ENCODE measurements around the gene GRIN1.

GRIN1 gene

DNA sequence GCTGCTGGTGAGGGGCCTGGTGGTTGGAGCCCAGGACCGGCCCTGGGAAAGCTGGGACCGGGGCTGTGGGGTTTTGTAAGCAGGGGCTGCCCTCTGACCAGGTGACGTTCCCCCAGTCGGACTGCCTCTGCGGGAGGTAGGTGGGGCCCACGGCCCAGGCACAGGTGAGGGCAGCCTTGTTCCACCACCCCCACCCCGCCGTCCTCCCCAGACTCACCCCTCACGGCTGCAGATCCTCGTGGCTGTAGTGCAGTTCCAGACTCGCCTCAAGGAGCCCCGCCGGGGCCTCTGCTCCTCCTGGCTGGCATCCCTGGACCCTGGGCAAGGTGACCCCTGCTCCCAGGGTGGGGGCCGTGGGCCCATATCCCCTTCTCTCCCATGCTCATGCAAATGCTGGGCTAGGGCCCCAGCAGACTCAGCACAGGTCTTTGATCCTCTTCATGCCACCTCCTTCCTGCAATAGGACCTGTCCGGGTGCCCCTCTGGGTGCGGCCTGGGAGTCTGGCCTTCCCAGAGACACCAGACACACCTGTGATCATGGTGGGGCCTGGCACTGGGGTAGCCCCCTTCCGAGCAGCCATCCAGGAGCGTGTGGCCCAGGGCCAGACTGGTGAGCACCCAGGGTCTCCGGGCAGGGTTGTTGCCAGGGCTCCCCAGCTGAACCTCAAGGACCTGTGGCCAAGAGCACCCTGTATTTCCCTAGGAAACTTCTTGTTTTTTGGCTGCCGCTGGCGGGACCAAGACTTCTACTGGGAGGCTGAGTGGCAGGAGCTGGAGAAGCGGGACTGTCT is 76.4 kb downstream of the GRIN1 start:
- no peak for DNase-seq (ENCODE audit: low read depth, low spot score)

DNA sequence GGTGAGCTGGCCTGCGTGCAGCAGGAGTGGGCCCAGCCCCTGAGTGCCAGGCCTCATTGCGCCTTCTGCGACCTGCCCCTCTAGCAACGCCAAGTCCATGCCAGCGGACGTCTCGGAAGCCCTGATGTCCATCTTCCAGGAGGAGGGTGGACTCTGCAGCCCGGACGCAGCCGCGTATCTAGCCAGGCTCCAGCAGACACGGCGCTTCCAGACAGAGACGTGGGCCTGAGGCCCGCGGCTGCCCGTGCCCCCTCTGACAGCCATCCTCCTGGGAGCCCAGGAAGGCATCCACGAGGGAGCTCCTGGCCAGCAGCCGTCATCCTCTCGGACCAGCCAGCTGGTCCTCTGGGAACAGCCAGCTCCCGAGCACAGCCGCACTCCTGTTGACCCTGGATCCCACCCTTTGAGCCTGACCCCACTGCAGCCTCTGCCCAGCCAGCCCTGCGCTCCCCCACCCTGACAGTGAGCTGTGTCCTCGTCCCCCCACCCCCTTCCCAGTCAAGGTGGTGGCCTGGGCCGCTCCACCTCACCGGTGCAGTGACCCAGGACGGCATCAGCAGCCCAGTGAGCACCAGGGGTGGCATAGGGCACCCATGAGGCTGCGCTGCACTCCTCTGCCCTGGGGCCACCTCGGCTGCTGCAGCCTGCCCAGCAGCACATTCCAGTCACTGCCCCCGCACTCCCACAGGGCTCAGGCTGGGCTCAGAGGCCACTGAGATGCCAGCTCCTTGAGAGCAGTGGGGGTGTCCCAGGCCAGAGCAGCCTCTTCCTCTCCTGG is 77.4 kb downstream of the GRIN1 start:
- no peak for DNase-seq (ENCODE audit: low read depth, low spot score)

DNA sequence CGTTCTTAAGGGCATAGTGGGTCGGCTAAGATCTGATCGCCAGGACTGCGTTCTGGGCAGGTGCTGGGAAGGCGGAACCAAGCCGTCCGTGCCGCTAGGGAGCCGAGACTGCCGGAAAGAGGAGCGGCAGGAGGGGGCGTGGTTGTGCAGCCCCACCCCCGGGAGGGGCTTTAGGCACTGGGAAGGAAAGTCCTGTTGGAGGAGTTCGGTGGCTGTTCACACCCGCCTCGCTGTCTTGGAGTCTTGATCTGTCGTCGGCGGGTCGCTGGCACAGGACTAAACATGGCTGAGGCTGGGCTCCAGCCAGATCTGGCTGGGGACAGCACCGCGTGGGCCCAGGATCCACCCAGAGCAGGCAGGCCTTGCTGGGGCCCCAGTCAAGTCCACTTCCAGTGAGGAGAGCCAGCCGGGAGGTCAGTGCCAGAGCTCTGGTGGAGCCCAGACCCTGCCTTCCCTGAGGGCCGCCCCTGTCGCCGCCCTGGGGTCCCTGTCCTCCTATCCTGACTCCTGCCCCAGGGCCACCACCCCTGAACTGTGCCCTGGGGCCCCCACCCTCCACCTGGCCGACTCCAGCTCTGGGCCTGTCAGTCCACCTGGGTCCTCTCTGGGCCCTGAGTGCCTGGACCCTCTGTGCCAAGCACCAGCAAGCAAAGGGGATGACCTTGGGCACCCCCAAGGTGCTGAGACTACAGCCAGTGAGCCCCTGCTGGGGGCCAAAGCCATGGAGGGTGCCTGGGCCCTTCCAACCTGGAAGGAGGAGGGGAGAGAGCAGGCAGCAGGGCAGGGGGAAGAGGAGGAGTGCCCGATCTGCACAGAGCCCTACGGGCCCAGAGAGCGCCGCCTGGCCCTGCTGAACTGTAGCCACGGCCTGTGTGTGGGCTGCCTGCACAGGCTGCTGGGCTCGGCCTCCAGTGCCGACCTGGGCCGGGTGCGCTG is 78.6 kb downstream of the GRIN1 start:
- no peak for DNase-seq (ENCODE audit: low read depth, low spot score)

DNA sequence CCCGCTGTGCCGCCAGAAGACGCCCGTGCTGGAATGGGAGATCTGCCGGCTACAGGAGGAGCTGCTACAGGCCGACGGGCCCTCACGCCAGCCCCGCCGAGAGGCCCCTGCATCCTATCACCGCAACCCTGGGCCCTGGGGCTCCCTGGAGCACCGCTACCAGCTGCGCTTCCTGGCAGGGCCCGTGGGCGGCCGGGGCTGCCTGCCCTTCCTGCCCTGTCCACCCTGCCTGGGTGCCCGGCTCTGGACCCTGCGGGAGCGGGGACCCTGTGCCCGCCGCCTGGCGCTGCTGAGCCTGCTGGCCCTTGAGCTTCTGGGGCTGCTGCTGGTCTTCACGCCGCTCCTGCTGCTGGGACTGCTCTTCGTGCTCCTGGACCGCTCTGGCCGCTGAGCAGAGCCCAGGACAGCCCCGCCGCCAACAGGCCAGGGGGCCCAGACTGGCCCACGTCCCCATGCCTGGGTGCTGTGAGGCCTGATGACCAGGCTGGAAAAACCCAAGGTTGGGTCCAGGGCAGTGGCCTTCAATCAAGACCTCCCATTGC is 79.3 kb downstream of the GRIN1 start:
- no peak for DNase-seq (ENCODE audit: low read depth, low spot score)

Data from activated CD4-positive, CD25-positive, alpha-beta regulatory T cell treated with anti-CD3 and anti-CD28 coated beads, Interleukin-2, amount 50 U/mL, for 16 hours (primary cell).